Measurements from ENCODE around the gene MMAA. TPM values are rescaled to one million over a fixed set of nuclear protein-coding genes. Genes with fewer than 3 reads are reported as not detected.

MMAA gene
- total RNA-seq, 6 donors from 2014 or later: 2.1 to 11.7 (median 7.6) TPM

GRCh38 chr4:145660064-145660463 is 40.9 kb downstream of the MMAA start:
- ATAC-seq (ENCODE audit: low FRiP score in 2 of 2): no peak
- WGBS, 2 donors: 92 to 98% methylated on average over 3 of the region's 3 CpGs
- H3K4me3 ChIP-seq: no peak overlapping the region
- no peaks in the 10 kb centered on the region for H3K9me3 ChIP-seq
- no peak for DNase-seq
- peaks cover 6 to 13% (median 6%) of the 10 kb centered on the region in 4 donors for H3K36me3 ChIP-seq
- no peaks in the 10 kb centered on the region for H3K27me3 ChIP-seq
- H3K27ac ChIP-seq: no peak overlapping the region
- TF ChIP-seq POLR2A (IDR thresholded peaks at IDR 0.05): no peak
- TF ChIP-seq EP300 (IDR thresholded peaks at IDR 0.05): no peak
- TF ChIP-seq POLR2AphosphoS5 (IDR thresholded peaks at IDR 0.05): no peak
- TF ChIP-seq, protein P1, sequence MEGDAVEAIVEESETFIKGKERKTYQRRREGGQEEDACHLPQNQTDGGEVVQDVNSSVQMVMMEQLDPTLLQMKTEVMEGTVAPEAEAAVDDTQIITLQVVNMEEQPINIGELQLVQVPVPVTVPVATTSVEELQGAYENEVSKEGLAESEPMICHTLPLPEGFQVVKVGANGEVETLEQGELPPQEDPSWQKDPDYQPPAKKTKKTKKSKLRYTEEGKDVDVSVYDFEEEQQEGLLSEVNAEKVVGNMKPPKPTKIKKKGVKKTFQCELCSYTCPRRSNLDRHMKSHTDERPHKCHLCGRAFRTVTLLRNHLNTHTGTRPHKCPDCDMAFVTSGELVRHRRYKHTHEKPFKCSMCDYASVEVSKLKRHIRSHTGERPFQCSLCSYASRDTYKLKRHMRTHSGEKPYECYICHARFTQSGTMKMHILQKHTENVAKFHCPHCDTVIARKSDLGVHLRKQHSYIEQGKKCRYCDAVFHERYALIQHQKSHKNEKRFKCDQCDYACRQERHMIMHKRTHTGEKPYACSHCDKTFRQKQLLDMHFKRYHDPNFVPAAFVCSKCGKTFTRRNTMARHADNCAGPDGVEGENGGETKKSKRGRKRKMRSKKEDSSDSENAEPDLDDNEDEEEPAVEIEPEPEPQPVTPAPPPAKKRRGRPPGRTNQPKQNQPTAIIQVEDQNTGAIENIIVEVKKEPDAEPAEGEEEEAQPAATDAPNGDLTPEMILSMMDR (IDR thresholded peaks at IDR 0.05): no peak
- no peaks in the 10 kb centered on the region for H3K4me1 ChIP-seq

DNA sequence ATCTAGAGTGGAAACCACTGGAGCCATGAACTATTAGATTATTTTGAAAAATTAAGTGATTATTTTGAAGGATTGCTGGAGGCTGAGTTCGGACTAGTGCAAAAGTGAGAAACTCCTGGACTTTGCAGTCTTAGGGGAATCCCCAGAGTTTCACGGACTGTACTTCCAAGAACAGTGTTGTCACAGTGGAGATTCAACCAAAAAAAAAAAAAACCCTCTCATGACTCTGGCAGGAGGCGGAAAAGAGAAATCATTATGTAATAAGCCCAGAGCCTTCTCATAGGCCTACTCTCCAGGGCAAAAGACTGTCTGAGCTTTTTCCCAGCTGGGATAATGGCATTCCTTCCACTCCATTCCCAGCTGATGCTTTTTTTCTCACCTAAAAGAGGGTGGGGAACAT is 44.0 kb downstream of the MMAA start:
- H3K27ac ChIP-seq: no peak overlapping the region
- no peaks in the 10 kb centered on the region for H3K36me3 ChIP-seq
- no peaks in the 10 kb centered on the region for H3K4me1 ChIP-seq
- H3K9me3 ChIP-seq: no peaks in the 10 kb centered on the region
- peak in 1 of 2 donors; percentile 75 for ATAC-seq (ENCODE audit: low FRiP score in 2 of 2)
- H3K27me3 ChIP-seq: no peaks in the 10 kb centered on the region
- no peak overlapping the region for H3K4me3 ChIP-seq
- DNase-seq: no peak
- TF ChIP-seq POLR2AphosphoS5 (IDR thresholded peaks at IDR 0.05) (no peak), EP300 (IDR thresholded peaks at IDR 0.05) (no peak), POLR2A (IDR thresholded peaks at IDR 0.05) (no peak)
- TF ChIP-seq, protein P1 (IDR thresholded peaks at IDR 0.05): no peak
- WGBS, 2 donors: 57 to 62% methylated on average over 3 of the region's 3 CpGs

DNA sequence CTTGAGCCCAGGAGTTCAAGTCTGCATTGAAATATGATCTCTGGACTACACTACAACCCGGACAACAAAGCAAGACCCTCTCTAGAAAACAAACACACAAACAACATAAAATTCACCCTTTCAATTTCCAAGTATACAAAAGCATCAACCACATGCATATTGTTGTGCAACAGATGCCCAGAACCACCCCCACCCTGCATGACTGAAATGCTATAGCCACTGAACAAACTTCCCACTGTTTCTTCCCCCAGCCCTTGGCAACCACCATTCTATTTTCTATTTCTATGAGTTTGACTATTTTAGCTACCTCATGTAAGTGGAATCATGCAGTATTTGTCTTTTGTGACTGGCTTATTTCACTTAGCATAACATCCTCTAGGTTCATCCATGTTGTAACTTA is 46.6 kb downstream of the MMAA start:
- no peaks in the 10 kb centered on the region for H3K36me3 ChIP-seq
- no peak overlapping the region for H3K27ac ChIP-seq
- DNase-seq: no peak
- no peaks in the 10 kb centered on the region for H3K4me1 ChIP-seq
- no peaks in the 10 kb centered on the region for H3K27me3 ChIP-seq
- TF ChIP-seq, protein P1 (IDR thresholded peaks at IDR 0.05): no peak
- TF ChIP-seq EP300 (IDR thresholded peaks at IDR 0.05) (no peak), POLR2AphosphoS5 (IDR thresholded peaks at IDR 0.05) (no peak), POLR2A (IDR thresholded peaks at IDR 0.05) (no peak)
- no peaks in the 10 kb centered on the region for H3K9me3 ChIP-seq
- 71 to 75% methylated on average over 1 of the region's 1 CpG for WGBS, 2 donors
- H3K4me3 ChIP-seq: no peak overlapping the region
- ATAC-seq (ENCODE audit: low FRiP score in 2 of 2): no peak

DNA sequence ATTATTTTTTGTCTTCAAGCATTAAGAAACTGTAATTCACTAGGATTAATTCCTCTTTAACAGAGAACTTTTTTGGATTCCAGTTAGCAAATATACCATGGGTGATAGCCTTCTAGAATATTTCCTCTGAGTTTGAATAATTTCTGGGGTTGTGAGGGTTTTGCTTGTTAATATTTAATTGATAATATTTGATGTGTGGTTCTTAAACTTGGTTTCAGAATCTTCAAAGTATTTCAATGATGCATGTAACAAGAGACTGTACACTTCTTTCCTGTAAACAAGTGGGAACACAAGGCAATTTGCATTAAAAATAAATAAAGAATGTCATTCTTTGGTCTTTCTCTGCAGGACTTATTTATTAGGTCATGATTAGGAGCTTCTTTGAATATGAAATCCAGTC is 51.2 kb downstream of the MMAA start:
- Histone ChIP-seq H3K4me3 (no peak overlapping the region), H3K27ac (no peak overlapping the region), H3K4me1 (no peaks in the 10 kb centered on the region), H3K27me3 (no peaks in the 10 kb centered on the region), H3K36me3 (no peaks in the 10 kb centered on the region), H3K9me3 (no peaks in the 10 kb centered on the region)
- DNase-seq (no peak), ATAC-seq (ENCODE audit: low FRiP score in 2 of 2) (no peak)
- TF ChIP-seq, protein P1 (IDR thresholded peaks at IDR 0.05): no peak
- TF ChIP-seq EP300 (IDR thresholded peaks at IDR 0.05): no peak
- TF ChIP-seq POLR2A (IDR thresholded peaks at IDR 0.05): no peak
- no peak for TF ChIP-seq POLR2AphosphoS5 (IDR thresholded peaks at IDR 0.05)

GRCh38 chr4:145679520-145679919 is 60.3 kb downstream of the MMAA start:
- H3K36me3 ChIP-seq: no peaks in the 10 kb centered on the region
- H3K9me3 ChIP-seq: no peaks in the 10 kb centered on the region
- peaks cover 3 to 19% (median 8%) of the 10 kb centered on the region in 4 donors for H3K4me1 ChIP-seq
- H3K4me3 ChIP-seq: no peak overlapping the region
- TF ChIP-seq POLR2A (IDR thresholded peaks at IDR 0.05) (no peak), POLR2AphosphoS5 (IDR thresholded peaks at IDR 0.05) (peak in 1 of 2 donors; percentile 14), EP300 (IDR thresholded peaks at IDR 0.05) (peak in 2 of 4 donors; percentile 16 to 86)
- TF ChIP-seq, protein P1 (IDR thresholded peaks at IDR 0.05): no peak
- H3K27me3 ChIP-seq: no peaks in the 10 kb centered on the region
- DNase-seq (peak in 1 of 2 donors; percentile 80), ATAC-seq (ENCODE audit: low FRiP score in 2 of 2) (peak; percentile 90 to 95)
- WGBS, 2 donors: 53 to 69% methylated on average over 1 of the region's 1 CpG
- peak overlapping the region; percentile 1 to 65 (median 49) for H3K27ac ChIP-seq
